IPS-20b (cell line): ENCODE measurements around the gene SMG6.

ENCODE experiments used
- H3K27ac ChIP-seq: one replicate; pipeline ENCODE4 v1.5.1; 2013; ENCODE audit warnings: low read length
- H3K27me3 ChIP-seq: 2 replicates; pipeline ENCODE4 v1.6.1; 2013; ENCODE audit warnings: mild to moderate bottlenecking, low read length, inconsistent platforms; ENCODE audit not compliant: insufficient read depth
- H3K36me3 ChIP-seq: 2 replicates; pipeline ENCODE4 v1.6.1; 2013; ENCODE audit warnings: low read depth, mild to moderate bottlenecking, inconsistent platforms, low read length, moderate library complexity; ENCODE audit not compliant: insufficient read depth
- H3K4me1 ChIP-seq: 2 replicates; pipeline ENCODE4 v1.6.1; 2013; ENCODE audit warnings: mild to moderate bottlenecking, control low read depth, inconsistent platforms, low read length, moderate library complexity; ENCODE audit not compliant: insufficient read depth
- H3K4me3 ChIP-seq: 2 replicates; pipeline ENCODE4 v1.5.1; 2013; ENCODE audit warnings: mild to moderate bottlenecking, low read length, inconsistent platforms
- H3K9ac ChIP-seq: 2 replicates; pipeline ENCODE4 v1.6.1; 2013; ENCODE audit warnings: low read depth, mild to moderate bottlenecking, inconsistent platforms, low read length, moderate library complexity
- H3K9me3 ChIP-seq: 2 replicates; pipeline ENCODE4 v1.6.1; 2013; ENCODE audit warnings: mild to moderate bottlenecking, low read depth, low read length, inconsistent platforms; ENCODE audit not compliant: insufficient read depth

The SMG6 gene

DNA sequence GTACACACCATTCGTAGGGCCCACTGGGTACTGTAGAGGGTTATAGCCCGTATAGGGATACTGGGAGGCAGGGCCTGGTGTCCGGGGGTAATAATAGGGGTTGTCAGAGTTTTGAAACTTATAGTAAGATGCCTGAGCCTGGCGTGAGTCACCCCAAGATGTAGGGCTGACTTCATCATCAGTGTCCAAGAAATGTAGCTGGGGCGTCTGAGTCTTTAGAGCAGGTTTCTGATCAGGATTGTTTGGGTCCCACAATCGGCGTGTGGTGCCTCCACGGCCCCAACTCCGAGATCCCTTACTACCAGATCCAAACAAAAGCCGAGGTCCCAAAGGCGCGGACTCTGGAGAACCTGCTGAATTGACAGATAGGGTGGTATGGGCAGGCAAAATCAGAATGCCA, 4.4 kb downstream of the SMG6 start:
- H3K9me3 ChIP-seq, result no peaks in the 10 kb centered on the region
- peaks cover 64% of the 10 kb centered on the region for H3K36me3 ChIP-seq
- no peak overlapping the region for H3K9ac ChIP-seq
- no peak overlapping the region for H3K27ac ChIP-seq
- no peak overlapping the region for H3K4me3 ChIP-seq
- H3K27me3 ChIP-seq, result no peaks in the 10 kb centered on the region
- H3K4me1 ChIP-seq, result no peaks in the 10 kb centered on the region; the same call in 1 of the 2 replicates

DNA sequence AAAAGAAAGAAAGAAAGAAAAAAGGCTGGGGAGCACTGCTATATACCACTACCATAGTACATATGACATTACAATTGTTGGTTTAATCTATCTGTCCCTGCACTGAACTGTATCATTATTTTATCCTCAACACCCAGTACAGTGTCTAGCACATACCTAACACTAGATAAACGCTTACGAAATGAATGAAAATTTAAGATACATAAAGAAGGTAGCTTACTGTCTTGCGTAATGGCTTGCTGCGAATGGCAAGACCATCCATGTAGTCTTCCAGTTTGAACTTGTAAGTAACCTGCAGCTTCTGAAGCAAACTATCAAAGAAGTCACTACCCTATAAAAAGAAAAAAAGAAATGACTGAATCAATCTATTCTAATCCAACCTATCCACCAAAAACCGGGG, 6.6 kb downstream of the SMG6 start:
- Histone ChIP-seq H3K27me3 (no peaks in the 10 kb centered on the region), H3K9me3 (no peaks in the 10 kb centered on the region), H3K36me3 (peaks cover 81% of the 10 kb centered on the region), H3K27ac (no peak overlapping the region), H3K9ac (no peak overlapping the region), H3K4me1 (no peaks in the 10 kb centered on the region), H3K4me3 (no peak overlapping the region)

DNA sequence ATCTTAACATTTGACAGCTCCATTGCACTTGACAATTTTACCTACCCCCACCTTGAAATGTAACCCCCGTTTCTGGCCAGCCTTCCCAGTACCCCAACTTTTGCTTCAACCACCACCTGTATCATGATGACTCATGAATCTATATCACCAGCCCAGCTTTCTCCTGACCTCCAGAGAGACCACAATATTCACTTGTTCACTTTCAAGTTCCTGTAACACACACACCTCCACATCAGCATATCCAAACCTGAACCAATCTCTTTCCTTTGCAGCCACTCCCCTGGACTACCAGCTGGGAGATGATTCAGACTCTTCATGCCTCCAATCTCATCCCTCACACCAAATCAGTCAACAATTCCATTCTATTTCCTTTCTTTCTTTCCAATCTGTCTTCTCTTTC, 8.0 kb downstream of the SMG6 start:
- no peaks in the 10 kb centered on the region for H3K9me3 ChIP-seq

DNA sequence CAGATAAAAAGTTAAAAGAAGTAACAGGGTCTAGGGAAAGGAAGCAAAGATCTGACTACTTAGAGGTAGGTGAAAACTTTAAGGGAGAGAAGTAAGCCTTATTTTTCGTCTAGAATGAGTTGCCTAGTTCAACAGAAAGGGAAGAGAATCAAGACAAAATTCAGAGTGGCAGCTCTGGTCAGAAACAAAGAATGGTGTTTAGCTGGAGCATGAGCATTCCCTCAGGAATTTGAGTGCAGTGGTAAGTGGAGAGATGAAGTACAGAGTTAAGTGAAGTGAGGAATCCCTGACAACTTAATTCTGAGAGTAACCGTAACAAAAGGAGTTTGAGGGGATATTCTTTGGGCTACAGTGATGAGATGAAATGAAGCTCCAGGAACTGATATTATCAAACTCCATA, 11.5 kb downstream of the SMG6 start:
- H3K27ac ChIP-seq, result no peak overlapping the region
- no peak overlapping the region for H3K9ac ChIP-seq
- no peak overlapping the region for H3K4me3 ChIP-seq
- no peaks in the 10 kb centered on the region for H3K4me1 ChIP-seq
- peaks cover 78% of the 10 kb centered on the region for H3K36me3 ChIP-seq
- H3K9me3 ChIP-seq, result no peaks in the 10 kb centered on the region
- no peaks in the 10 kb centered on the region for H3K27me3 ChIP-seq

More for the DNA sequence above, 8.0 kb downstream of the SMG6 start:
- Histone ChIP-seq H3K27me3 (no peaks in the 10 kb centered on the region), H3K4me3 (no peak overlapping the region), H3K4me1 (no peaks in the 10 kb centered on the region), H3K27ac (no peak overlapping the region), H3K9ac (no peak overlapping the region), H3K36me3 (peaks cover 91% of the 10 kb centered on the region)

DNA sequence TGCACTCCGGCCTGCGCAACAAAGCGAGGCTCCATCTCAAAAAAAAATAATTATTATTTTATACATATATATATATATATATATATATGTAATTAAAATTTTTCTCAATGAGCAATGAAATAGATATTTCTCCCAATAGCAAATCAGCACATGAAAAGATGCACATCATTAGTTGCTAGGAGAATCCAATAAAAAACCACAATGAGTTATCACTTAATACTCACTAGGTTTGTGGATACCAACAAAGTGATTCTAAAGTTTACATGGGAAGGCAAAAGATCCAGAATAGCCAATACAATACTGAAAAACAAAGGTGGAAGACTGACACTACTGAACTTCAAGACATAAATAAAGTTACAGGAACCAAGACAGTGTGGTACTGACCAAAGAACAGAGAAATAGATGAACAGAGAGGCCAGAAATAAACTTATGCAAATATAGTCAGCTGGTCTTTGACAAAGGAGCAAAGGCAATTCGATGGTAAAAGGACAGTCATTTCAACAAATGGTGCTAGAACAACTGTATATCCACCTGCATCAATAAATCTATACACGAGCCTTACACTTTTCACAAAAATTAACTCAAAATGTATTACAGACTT, 13.6 kb downstream of the SMG6 start:
- peaks cover 72% of the 10 kb centered on the region for H3K36me3 ChIP-seq
- H3K9me3 ChIP-seq, result no peaks in the 10 kb centered on the region
- no peak overlapping the region for H3K27ac ChIP-seq
- no peaks in the 10 kb centered on the region for H3K27me3 ChIP-seq
- H3K4me3 ChIP-seq, result no peak overlapping the region
- no peaks in the 10 kb centered on the region for H3K4me1 ChIP-seq
- no peak overlapping the region for H3K9ac ChIP-seq

DNA sequence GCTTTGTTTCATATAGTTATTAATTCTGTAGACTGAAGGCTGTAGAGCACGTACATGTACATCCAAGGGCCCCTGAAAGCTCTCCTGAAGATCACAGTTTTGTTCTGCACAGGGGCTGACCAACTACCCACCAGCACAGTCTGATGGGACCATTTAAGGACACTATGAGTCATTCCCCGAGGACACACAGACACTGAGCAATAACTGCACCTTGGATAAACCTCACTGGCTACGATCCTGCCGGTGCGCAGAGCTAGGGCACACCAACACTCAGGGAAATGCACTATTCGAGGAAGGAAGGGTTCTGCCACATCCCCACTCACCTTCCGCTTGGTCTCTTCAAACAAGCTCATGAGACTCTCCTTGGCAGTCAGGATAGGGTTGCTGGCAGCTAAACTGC, 20.3 kb downstream of the SMG6 start:
- peaks cover 86% of the 10 kb centered on the region for H3K36me3 ChIP-seq

DNA sequence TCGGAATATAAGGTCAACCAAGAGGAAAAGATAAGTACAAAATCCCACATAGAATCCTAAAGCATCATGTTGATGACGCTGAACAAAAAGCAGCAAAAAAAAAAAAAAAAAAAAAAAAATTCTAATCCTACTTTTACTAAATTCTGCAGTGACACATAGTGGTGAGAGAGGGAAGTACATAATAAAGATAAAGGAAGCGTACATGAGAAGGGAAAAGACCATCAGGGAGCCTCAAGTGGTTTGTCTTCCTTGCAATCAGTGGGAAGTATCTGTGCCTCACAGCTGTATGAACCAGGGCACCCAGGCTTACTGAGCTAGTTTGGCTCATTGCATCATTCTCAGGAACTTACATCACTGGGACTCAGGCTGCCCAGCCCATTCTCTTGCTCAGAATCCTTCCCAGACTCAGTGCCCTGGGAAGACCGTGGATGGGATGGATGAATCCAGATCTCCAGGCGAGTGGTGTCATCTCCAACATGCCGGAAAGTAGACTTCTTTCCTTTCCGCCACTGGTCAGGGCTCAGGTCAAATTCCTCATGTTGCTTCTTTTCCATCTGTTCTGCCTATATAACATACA, 21.2 kb downstream of the SMG6 start:
- no peaks in the 10 kb centered on the region for H3K9me3 ChIP-seq
- no peak overlapping the region for H3K9ac ChIP-seq
- no peak overlapping the region for H3K4me3 ChIP-seq
- H3K27ac ChIP-seq, result no peak overlapping the region
- no peaks in the 10 kb centered on the region for H3K4me1 ChIP-seq
- no peaks in the 10 kb centered on the region for H3K27me3 ChIP-seq
- H3K36me3 ChIP-seq, result peaks cover 82% of the 10 kb centered on the region

More for the DNA sequence above, 20.3 kb downstream of the SMG6 start:
- Histone ChIP-seq H3K27me3 (no peaks in the 10 kb centered on the region), H3K27ac (no peak overlapping the region), H3K4me1 (no peaks in the 10 kb centered on the region), H3K9me3 (no peaks in the 10 kb centered on the region), H3K4me3 (no peak overlapping the region), H3K9ac (no peak overlapping the region)

DNA sequence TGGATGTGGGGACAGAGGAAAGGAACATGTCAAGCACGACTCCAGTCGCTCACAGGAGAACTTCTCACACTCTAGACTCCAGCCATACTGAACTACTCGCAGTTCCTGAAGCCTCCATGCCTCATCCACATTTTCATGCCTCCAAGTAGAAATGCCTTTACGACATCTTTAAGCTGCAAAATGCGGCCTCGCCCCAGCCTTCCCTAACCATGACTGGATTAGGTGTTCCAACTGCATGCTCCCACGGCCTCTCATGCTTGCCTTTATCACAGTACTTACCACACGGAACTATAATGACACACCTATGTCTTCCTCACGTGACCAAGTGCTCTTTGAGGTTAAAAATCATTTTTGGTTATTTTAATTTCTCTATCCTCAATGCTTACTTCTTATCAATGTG, 23.9 kb downstream of the SMG6 start:
- no peak overlapping the region for H3K27ac ChIP-seq
- H3K36me3 ChIP-seq, result peaks cover 73% of the 10 kb centered on the region
- no peaks in the 10 kb centered on the region for H3K27me3 ChIP-seq
- no peaks in the 10 kb centered on the region for H3K4me1 ChIP-seq
- H3K9ac ChIP-seq, result no peak overlapping the region
- H3K4me3 ChIP-seq, result no peak overlapping the region
- no peaks in the 10 kb centered on the region for H3K9me3 ChIP-seq

DNA sequence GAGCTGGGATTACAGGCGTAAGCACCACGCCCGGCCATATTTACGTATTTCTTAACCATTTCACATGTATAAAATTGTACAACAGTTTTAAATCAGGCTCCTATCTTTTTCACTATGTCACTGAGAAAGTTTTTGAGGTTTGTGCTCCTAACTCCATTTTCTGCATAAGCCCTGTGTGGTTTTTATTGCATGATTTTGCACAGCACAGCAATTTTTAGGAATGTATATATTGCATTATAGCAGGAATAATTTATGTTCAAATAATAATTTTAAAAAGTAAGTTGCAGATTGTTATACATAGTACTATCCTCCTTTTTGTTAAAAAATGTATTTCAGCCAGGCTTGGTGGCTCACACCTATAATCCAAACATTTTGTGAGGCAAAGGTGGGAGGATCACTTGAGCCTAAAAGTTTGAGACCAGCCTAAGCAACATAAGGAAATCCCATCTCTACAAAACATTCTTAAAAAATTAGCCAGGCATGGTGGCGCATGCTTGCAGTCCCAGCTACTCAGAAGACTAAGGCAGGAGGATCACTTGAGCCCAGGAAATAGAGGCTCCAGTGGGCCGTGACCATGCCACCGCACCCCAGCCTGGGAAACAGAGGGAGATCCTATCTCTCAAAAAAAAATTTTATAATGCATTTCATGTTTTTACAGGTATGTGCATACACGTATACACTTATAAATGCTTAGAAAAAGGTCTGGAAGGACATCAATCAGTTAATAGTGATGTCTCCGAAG, 26.0 kb downstream of the SMG6 start:
- peaks cover 61% of the 10 kb centered on the region for H3K36me3 ChIP-seq
- no peaks in the 10 kb centered on the region for H3K9me3 ChIP-seq
- H3K9ac ChIP-seq, result no peak overlapping the region
- H3K4me1 ChIP-seq, result no peaks in the 10 kb centered on the region
- H3K27ac ChIP-seq, result no peak overlapping the region
- H3K4me3 ChIP-seq, result no peak overlapping the region
- H3K27me3 ChIP-seq, result no peaks in the 10 kb centered on the region

DNA sequence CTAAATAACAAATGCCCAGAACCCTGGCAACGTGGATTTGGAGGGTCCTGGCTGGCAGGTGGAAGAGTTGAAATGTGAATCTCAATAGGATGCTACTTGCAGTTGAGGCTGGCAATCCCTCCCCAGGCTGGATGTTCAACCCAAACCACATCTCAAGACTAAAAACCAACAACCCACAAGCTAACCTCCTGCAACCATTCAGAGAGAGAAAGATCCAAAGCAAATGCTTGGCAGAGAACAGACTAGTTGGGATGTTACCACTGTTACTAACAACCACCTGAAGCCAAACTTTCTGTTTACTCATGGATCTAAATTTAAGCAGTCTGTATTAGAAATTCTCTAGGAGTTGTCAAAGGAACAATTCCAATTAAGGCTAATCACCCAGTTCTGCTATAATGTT, 27.9 kb downstream of the SMG6 start:
- Histone ChIP-seq H3K4me1 (no peaks in the 10 kb centered on the region), H3K4me3 (no peak overlapping the region), H3K27ac (no peak overlapping the region), H3K9me3 (no peaks in the 10 kb centered on the region), H3K36me3 (peaks cover 44% of the 10 kb centered on the region), H3K27me3 (no peaks in the 10 kb centered on the region), H3K9ac (no peak overlapping the region)

DNA sequence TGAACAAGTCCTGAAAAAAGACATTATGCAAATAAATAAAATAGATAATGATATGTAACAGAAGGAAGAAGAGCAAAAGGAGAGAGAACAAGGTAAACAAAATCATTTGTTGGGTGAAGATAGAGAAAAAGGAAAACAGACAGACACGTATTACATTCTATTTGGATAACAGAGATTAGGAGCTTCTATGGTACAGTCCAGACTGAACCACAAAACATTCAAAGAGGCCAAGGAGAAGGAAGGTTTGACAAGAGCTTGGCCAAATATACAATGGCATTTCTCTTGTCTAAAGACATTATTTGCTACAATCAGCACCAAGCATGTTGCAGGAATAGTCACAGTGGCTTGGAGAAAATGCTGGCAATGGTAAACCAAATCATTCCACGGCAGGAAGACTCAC, 29.2 kb downstream of the SMG6 start:
- Histone ChIP-seq H3K36me3 (peaks cover 37% of the 10 kb centered on the region), H3K4me3 (no peak overlapping the region), H3K27ac (no peak overlapping the region), H3K9me3 (no peaks in the 10 kb centered on the region), H3K4me1 (no peaks in the 10 kb centered on the region), H3K9ac (no peak overlapping the region), H3K27me3 (no peaks in the 10 kb centered on the region)
